ENCODE data around the gene FAM117B. TPM values are rescaled to one million over a fixed set of nuclear protein-coding genes. Genes with fewer than 3 reads are reported as not detected.

Gene FAM117B
- total and polyA plus RNA-seq, 3 experiments from 2014 or later: 5.9 to 8.0 (median 6.4) TPM

DNA sequence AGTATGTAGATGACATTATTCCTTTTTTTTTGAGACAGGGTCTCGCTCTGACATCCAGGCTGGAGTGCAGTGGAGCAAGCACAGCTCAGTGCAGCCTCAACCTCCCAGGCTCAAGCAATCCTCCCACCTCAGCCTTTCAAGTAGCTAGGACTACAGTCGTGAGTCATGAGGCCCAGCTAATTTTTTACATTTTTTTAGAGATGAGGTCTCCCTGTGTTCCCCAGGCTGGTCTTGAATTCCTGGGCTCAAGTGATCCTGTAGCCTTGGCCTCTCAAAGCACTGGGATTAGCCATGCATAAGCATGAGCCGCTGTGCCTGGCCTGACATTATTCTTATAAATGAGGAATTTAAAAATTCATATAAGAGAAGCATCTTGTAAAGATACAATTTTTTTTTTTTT, 86.9 kb downstream of the FAM117B start:
- peaks cover 27 to 53% (median 28%) of the 10 kb centered on the region in 3 donors for H3K4me1 Mint-ChIP-seq

DNA sequence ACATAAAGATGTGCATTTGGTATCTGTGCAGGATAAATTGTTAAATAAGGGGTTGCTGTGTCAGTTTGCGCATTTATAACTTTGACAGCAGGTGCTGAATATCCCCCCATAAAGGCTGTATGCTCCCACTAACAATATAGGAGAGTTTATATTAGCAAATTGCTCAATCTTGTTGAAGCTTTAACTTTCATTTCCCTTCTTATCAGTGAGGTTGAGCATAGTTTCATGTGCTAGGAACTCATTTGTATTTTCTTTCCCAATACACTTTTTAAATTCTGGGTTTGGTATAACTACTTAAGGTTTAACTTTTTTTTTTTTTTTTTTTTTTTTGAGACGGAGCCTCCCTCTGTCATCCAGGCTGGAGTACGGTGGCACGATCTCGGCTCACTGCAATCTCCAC, 89.0 kb downstream of the FAM117B start:
- Mint-ChIP-seq H3K36me3 (peaks cover 3 to 36% (median 18%) of the 10 kb centered on the region in 3 donors), H3K4me3 (no peak overlapping the region), H3K4me1 (peaks cover 16 to 35% (median 18%) of the 10 kb centered on the region in 3 donors), H3K27ac (no peak overlapping the region), H3K27me3 (no peaks in the 10 kb centered on the region), H3K9me3 (no peaks in the 10 kb centered on the region)
- POLR2A ChIA-PET: no interaction called here
- CTCF ChIA-PET: no interaction called here
- Histone ChIP-seq H3K27ac (ENCODE audit: low read depth, low read length) (no peak overlapping the region), H3K9me3 (ENCODE audit: low read length) (no peaks in the 10 kb centered on the region), H3K4me1 (ENCODE audit: insufficient read depth, low read length) (no peaks in the 10 kb centered on the region), H3K36me3 (ENCODE audit: insufficient read depth, low read length) (no peaks in the 10 kb centered on the region), H3K4me3 (ENCODE audit: low read length) (no peak overlapping the region), H3K27me3 (ENCODE audit: insufficient read depth, low read length, poor library complexity, severe bottlenecking) (no peaks in the 10 kb centered on the region)
- no peak for DNase-seq

More for the DNA sequence above, 86.9 kb downstream of the FAM117B start:
- Mint-ChIP-seq H3K4me3 (no peak overlapping the region), H3K27me3 (no peaks in the 10 kb centered on the region), H3K27ac (no peak overlapping the region), H3K9me3 (peaks cover 3 to 8% (median 4%) of the 10 kb centered on the region in 5 donors), H3K36me3 (peaks cover 5 to 28% (median 13%) of the 10 kb centered on the region in 3 donors)
- no peaks in the 10 kb centered on the region for H3K36me3 ChIP-seq (ENCODE audit: insufficient read depth, low read length)
- no peak for DNase-seq
- POLR2A ChIA-PET: no interaction called here
- H3K27ac ChIP-seq (ENCODE audit: low read depth, low read length): no peak overlapping the region
- H3K4me3 ChIP-seq (ENCODE audit: low read length): no peak overlapping the region
- H3K27me3 ChIP-seq (ENCODE audit: insufficient read depth, low read length, poor library complexity, severe bottlenecking): no peaks in the 10 kb centered on the region
- no peaks in the 10 kb centered on the region for H3K9me3 ChIP-seq (ENCODE audit: low read length)
- CTCF ChIA-PET: no interaction called here
- peaks cover 11% of the 10 kb centered on the region for H3K4me1 ChIP-seq (ENCODE audit: insufficient read depth, low read length)

DNA sequence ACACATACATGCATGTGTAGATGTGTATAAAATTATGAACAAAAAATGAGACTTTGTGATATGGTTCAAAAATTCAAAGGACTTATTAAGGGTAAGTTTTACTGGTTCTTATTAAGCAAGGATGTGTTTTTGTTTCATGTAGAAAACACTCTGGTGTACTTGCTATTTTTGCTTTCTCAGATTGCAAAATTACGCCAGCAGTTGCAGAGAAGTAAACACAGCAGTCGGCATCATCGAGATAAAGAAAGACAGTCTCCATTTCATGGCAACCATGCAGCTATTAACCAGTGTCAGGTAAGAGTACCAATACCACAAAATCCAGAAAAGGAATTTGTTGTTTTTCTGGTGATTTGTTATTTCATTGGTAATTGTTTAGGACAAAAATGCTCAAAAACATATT, 91.3 kb downstream of the FAM117B start:
- CTCF ChIA-PET: no interaction called here
- peaks cover 0 to 2% (median 0%) of the 10 kb centered on the region in 5 donors for H3K9me3 Mint-ChIP-seq

DNA sequence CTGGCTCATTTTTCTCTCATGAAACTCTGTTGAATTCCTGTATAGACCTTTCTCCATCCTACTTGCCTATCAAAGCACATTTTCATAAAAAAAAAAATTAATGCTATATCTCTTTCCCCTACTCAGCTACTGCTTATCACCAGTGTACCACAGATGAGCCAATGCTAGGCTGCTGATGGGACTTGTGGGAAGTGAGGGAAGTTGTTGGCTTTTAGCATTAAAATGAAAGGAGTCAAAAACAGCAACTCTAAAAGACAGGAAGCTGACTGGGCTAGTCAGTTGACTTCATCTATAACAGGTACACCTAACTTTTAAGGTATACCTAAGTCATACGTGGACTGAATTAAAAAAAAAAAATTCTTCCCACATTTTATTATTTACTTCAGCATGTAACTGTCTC, 102.1 kb downstream of the FAM117B start:
- no peaks in the 10 kb centered on the region for H3K9me3 ChIP-seq (ENCODE audit: low read length)
- no peak for DNase-seq
- no peak overlapping the region for H3K27ac Mint-ChIP-seq
- H3K27me3 Mint-ChIP-seq: peaks cover 0 to 1% of the 10 kb centered on the region in 2 donors
- no peak overlapping the region for H3K27ac ChIP-seq (ENCODE audit: low read depth, low read length)
- no peaks in the 10 kb centered on the region for H3K27me3 ChIP-seq (ENCODE audit: insufficient read depth, low read length, poor library complexity, severe bottlenecking)
- H3K36me3 ChIP-seq (ENCODE audit: insufficient read depth, low read length): no peaks in the 10 kb centered on the region
- peaks cover 3 to 16% (median 12%) of the 10 kb centered on the region in 5 donors for H3K9me3 Mint-ChIP-seq
- no peak overlapping the region for H3K4me3 Mint-ChIP-seq
- POLR2A ChIA-PET: no interaction called here
- H3K4me1 ChIP-seq (ENCODE audit: insufficient read depth, low read length): peaks cover 13% of the 10 kb centered on the region
- peaks cover 15 to 53% (median 37%) of the 10 kb centered on the region in 3 donors for H3K36me3 Mint-ChIP-seq
- no peak overlapping the region for H3K4me3 ChIP-seq (ENCODE audit: low read length)
- CTCF ChIA-PET: no interaction called here
- H3K4me1 Mint-ChIP-seq: peaks cover 0 to 14% (median 10%) of the 10 kb centered on the region in 3 donors

More for the DNA sequence above, 91.3 kb downstream of the FAM117B start:
- no peak overlapping the region for H3K4me3 ChIP-seq (ENCODE audit: low read length)
- Mint-ChIP-seq H3K4me3 (no peak overlapping the region), H3K36me3 (peaks cover 20 to 55% (median 28%) of the 10 kb centered on the region in 3 donors), H3K4me1 (peaks cover 3 to 13% (median 4%) of the 10 kb centered on the region in 3 donors), H3K27me3 (no peaks in the 10 kb centered on the region), H3K27ac (no peak overlapping the region)
- H3K27me3 ChIP-seq (ENCODE audit: insufficient read depth, low read length, poor library complexity, severe bottlenecking): no peaks in the 10 kb centered on the region
- no peak for DNase-seq
- POLR2A ChIA-PET: no interaction called here
- no peak overlapping the region for H3K27ac ChIP-seq (ENCODE audit: low read depth, low read length)
- H3K4me1 ChIP-seq (ENCODE audit: insufficient read depth, low read length): no peaks in the 10 kb centered on the region
- H3K36me3 ChIP-seq (ENCODE audit: insufficient read depth, low read length): no peaks in the 10 kb centered on the region
- no peaks in the 10 kb centered on the region for H3K9me3 ChIP-seq (ENCODE audit: low read length)

DNA sequence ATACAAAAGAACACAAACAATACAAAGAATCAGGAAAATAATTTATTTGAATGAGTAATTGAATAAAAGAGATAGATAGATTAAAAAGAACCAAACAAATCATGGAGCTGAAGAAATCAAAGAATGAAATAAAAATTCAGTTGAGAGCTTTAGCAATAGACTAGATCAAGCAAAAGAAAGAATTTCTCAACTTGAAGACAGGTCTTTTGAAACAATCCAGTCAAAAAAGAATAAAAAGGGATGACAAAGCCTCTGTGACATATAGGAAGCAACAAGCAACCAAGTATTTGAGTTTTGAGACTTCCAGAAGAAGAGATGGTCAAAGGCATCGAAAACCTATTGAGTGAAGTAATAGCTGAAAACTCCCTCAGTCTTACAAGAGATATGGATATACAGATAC, 108.8 kb downstream of the FAM117B start:
- Histone ChIP-seq H3K36me3 (ENCODE audit: insufficient read depth, low read length) (no peaks in the 10 kb centered on the region), H3K9me3 (ENCODE audit: low read length) (peaks cover 17% of the 10 kb centered on the region), H3K27ac (ENCODE audit: low read depth, low read length) (no peak overlapping the region), H3K4me3 (ENCODE audit: low read length) (no peak overlapping the region), H3K4me1 (ENCODE audit: insufficient read depth, low read length) (no peaks in the 10 kb centered on the region), H3K27me3 (ENCODE audit: insufficient read depth, low read length, poor library complexity, severe bottlenecking) (no peaks in the 10 kb centered on the region)
- Mint-ChIP-seq H3K36me3 (peaks cover 20 to 38% (median 34%) of the 10 kb centered on the region in 3 donors), H3K9me3 (peaks cover 20 to 30% (median 23%) of the 10 kb centered on the region in 5 donors), H3K4me3 (no peak overlapping the region), H3K4me1 (peaks cover 3 to 8% (median 4%) of the 10 kb centered on the region in 3 donors), H3K27ac (no peak overlapping the region), H3K27me3 (peaks cover 0 to 1% of the 10 kb centered on the region in 2 donors)
- ChIA-PET CTCF (no interaction called here), POLR2A (no interaction called here)
- DNase-seq: no peak

DNA sequence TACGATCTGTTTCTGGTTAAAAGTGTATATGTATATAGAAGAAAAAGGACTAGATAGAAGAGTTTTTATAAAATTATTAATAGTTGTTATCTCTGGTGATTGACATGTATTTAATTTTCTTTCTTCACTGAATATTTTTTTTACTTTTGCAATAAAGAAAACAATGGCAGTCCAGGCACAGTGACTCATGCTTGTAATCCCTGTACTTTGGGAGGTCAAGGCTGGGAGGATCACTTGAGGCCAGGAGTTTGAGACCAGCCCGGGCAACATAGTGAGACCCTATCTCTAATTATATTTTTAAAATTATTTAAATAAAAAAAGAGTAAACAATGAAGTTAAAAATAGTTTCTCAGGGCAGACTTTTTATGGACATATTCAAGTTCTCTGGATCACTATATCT, 114.7 kb downstream of the FAM117B start:
- Histone ChIP-seq H3K4me1 (ENCODE audit: insufficient read depth, low read length) (peaks cover 19% of the 10 kb centered on the region), H3K9me3 (ENCODE audit: low read length) (no peaks in the 10 kb centered on the region), H3K27me3 (ENCODE audit: insufficient read depth, low read length, poor library complexity, severe bottlenecking) (no peaks in the 10 kb centered on the region), H3K36me3 (ENCODE audit: insufficient read depth, low read length) (no peaks in the 10 kb centered on the region), H3K4me3 (ENCODE audit: low read length) (no peak overlapping the region), H3K27ac (ENCODE audit: low read depth, low read length) (no peak overlapping the region)
- H3K27me3 Mint-ChIP-seq: no peaks in the 10 kb centered on the region
- peaks cover 9 to 25% (median 10%) of the 10 kb centered on the region in 3 donors for H3K4me1 Mint-ChIP-seq
- H3K9me3 Mint-ChIP-seq: peaks cover 3 to 7% (median 7%) of the 10 kb centered on the region in 5 donors
- H3K36me3 Mint-ChIP-seq: peaks cover 8 to 16% (median 11%) of the 10 kb centered on the region in 3 donors
- DNase-seq: no peak
- ChIA-PET CTCF (no interaction called here), POLR2A (no interaction called here)
- H3K27ac Mint-ChIP-seq: peak overlapping the region in 1 of 8 donors; percentile 46
- no peak overlapping the region for H3K4me3 Mint-ChIP-seq

DNA sequence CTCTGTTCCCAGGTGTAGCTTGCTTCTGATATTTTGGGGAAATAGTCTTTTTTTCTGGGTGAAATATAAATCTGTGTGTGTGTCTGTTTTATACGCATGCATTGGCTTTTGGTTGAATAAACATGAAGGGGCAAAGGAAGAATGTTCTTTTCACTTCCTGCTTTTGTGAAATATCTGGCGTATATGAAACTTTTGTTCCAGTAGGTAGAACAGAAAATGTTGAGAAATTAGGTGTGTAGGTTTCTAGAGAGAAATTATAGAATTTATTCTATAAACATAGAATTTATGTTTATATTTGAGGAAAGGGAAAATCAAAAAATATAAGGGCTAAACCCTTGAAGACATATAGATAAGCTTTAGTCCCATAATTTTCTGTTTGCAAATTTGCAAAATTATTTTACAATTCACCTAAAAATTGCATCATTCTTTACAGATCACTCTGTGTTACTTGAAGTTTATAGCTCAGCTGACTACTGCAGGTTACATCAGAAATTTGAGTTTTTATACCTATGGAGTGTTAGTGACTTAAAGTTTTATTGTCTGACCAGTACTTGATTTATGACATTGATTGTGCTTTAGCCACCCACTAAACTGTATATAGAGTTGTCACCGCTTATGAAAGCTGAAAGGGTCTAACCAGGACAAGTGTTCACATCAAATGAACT, 116.1 kb downstream of the FAM117B start:
- no peaks in the 10 kb centered on the region for H3K27me3 ChIP-seq (ENCODE audit: insufficient read depth, low read length, poor library complexity, severe bottlenecking)
- H3K4me1 ChIP-seq (ENCODE audit: insufficient read depth, low read length): peaks cover 19% of the 10 kb centered on the region
- Mint-ChIP-seq H3K9me3 (no peaks in the 10 kb centered on the region), H3K27me3 (no peaks in the 10 kb centered on the region), H3K36me3 (peaks cover 8 to 22% (median 14%) of the 10 kb centered on the region in 3 donors), H3K27ac (no peak overlapping the region), H3K4me3 (no peak overlapping the region), H3K4me1 (peaks cover 6 to 25% (median 8%) of the 10 kb centered on the region in 3 donors)
- no peaks in the 10 kb centered on the region for H3K9me3 ChIP-seq (ENCODE audit: low read length)
- ChIA-PET CTCF (no interaction called here), POLR2A (no interaction called here)
- no peaks in the 10 kb centered on the region for H3K36me3 ChIP-seq (ENCODE audit: insufficient read depth, low read length)
- H3K27ac ChIP-seq (ENCODE audit: low read depth, low read length): no peak overlapping the region
- DNase-seq: peak in 1 of 5 donors; percentile 20
- no peak overlapping the region for H3K4me3 ChIP-seq (ENCODE audit: low read length)

DNA sequence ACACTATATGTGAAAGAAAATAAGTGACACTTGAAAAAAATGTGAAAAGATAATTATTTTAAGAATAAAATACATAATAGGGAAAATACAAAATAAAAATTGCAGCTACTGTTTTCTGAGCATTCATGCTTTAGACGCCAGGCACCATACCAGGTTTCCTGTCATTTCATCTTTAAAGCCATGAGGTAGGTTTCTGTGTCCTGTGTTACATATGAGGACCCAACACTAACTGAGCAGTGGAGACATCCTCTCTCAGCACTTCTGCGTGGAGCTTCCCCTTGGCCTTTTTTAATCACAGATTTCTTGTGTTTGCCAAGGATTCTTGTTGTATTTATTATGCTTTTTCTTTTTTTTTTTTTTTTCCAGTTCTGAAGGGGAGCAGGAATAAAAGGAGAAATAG, 117.3 kb downstream of the FAM117B start:
- Mint-ChIP-seq H3K27ac (no peak overlapping the region), H3K9me3 (no peaks in the 10 kb centered on the region)

More for the DNA sequence above, 117.3 kb downstream of the FAM117B start:
- CTCF ChIA-PET: no interaction called here
- DNase-seq: peak in 1 of 5 donors; percentile 23
- Histone ChIP-seq H3K4me3 (ENCODE audit: low read length) (no peak overlapping the region), H3K36me3 (ENCODE audit: insufficient read depth, low read length) (no peaks in the 10 kb centered on the region), H3K9me3 (ENCODE audit: low read length) (no peaks in the 10 kb centered on the region), H3K27ac (ENCODE audit: low read depth, low read length) (no peak overlapping the region), H3K4me1 (ENCODE audit: insufficient read depth, low read length) (peaks cover 19% of the 10 kb centered on the region), H3K27me3 (ENCODE audit: insufficient read depth, low read length, poor library complexity, severe bottlenecking) (no peaks in the 10 kb centered on the region)
- H3K27me3 Mint-ChIP-seq: no peaks in the 10 kb centered on the region
- H3K4me1 Mint-ChIP-seq: peaks cover 6 to 25% (median 8%) of the 10 kb centered on the region in 3 donors
- no peak overlapping the region for H3K4me3 Mint-ChIP-seq
- peaks cover 8 to 33% (median 16%) of the 10 kb centered on the region in 3 donors for H3K36me3 Mint-ChIP-seq
- POLR2A ChIA-PET: no interaction called here
